HUDEP-2 (cell line): ENCODE data around the gene SLC39A11.
"Not testable (repeated sequence)": the region's sequence is repeated elsewhere in the genome, so short reads cannot be mapped to it uniquely, and the experiment has no call there.

ENCODE experiments used
- DNase-seq, 76 experiments: peaks; one replicate each; lab custom pipeline; 2025; ENCODE audit not compliant: unreplicated experiment in 76 of 76; lab: John Stamatoyannopoulos, UW

SLC39A11 gene

GRCh38 chr17:73092523-73093135 lies at the start of gene SLC39A11:
Gene SLC39A11 (minus strand): TSS chr17:73092688. CDS start chr17:73088764, 3,924 bp downstream.
- DNase-seq = peak in 75 of 76 experiments; percentile 24 to 95 (median 85)

GRCh38 chr17:73141411-73141810 lies 48.9 kb upstream of the SLC39A11 start:
- DNase-seq = no peak

GRCh38 chr17:73140566-73140965 lies 48.1 kb upstream of the SLC39A11 start:
- no peak for DNase-seq

GRCh38 chr17:73139296-73139695 lies 46.8 kb upstream of the SLC39A11 start:
- DNase-seq = no peak

DNA sequence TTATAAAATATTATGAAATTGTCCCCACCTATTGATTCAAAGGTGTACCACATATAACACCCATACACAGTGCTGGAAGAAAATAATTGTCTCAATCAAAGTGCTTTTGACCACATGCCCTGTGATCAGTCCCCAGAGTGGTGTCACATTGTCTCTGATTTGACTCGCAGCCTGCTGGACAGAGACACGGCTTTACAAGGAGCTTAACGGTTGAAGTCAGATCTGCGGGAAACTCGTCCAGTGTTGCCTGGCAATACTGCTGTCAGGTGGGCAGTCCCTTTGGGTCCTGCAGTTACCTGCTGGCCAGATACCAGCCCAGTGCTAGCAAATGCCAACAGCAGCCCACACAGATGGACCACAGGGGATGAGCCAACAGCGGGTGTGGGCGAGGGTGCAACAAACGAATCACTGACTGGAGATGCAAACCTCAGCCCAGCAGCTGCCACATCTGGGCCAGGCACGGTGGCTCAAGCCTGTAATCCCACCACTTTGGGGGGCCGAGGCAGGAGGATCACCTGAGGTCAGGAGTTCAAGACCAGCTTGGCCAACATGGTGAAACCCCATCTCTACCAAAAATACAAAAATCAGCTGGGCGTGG lies 46.2 kb upstream of the SLC39A11 start:
- DNase-seq = peak in 2 of 76 experiments; percentile 3 to 28

DNA sequence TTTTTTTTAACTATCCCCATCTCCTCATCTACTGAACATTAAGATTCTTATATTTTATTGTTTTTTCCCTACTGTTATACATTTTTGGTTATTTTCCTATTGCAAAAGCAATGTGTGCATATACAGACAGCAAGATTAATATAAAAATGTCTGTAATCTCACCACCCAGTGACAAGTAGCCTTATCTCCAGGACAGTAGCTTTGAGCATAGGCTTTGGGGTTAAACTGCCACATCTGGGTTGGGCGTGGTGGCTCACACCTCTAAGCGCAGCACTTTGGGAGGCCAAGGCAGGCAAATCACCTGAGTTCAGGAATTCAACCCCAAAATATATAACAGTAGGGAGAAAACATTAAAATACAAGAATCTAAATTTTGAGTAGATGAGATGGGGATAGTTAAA lies 44.9 kb upstream of the SLC39A11 start:
- DNase-seq = peak in 42 of 76 experiments; percentile 5 to 70 (median 26)

DNA sequence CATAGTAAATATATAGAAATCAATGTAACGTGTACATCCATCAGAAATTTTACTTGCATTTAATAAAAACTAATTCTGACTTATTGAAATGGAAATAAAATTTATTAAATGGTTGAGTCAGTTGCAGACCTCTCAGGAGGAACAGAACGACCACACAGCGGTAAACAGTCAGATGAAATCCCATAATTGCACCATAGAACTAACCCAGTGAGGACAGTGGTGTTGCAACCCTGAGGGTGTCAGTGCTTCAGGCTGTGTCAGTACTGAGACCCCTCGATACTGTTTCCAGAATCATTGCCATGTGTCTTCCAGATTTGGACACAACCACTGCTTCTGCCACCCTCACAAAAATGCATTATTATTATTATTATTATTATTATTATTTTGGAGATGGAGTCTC lies 43.3 kb upstream of the SLC39A11 start:
- no peak for DNase-seq

DNA sequence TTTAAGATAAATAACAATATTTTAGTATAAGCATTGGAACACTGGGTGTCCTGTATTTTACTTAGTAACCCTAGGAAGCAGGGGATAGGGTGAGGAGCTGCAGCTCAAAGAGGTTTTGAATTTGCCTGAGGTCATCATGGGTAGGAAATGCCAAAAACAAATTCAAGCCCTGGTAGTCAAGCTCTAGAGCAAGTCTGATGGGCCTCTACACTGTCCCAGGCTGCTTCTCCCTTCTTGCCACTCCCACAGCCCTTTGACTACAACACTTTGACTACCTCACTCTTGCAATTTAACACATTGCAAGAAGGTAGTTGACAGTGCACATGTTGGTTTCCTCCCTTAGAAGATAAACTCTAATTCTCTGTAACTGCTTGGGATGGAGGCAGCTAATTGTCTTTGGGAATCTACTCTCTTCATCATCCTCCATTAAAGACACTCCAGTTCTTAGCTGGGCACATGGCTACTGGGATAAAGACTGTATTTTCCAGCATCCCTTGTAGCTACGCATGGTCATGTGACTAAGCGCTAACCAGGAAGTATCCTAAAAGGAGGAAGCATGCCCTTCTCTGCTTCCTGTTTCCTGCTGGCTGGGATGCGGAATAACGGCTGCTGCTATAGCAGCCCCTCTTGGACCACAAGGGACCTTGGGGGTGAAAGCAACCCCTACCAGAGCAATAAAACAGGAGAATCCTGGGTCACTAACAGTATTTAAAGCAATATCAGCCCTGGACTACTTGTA lies 41.6 kb upstream of the SLC39A11 start:
- no peak for DNase-seq

- no peak for DNase-seq
Observed at GRCh38 chr17:73132085-73132492, 39.6 kb upstream of the SLC39A11 start.

DNA sequence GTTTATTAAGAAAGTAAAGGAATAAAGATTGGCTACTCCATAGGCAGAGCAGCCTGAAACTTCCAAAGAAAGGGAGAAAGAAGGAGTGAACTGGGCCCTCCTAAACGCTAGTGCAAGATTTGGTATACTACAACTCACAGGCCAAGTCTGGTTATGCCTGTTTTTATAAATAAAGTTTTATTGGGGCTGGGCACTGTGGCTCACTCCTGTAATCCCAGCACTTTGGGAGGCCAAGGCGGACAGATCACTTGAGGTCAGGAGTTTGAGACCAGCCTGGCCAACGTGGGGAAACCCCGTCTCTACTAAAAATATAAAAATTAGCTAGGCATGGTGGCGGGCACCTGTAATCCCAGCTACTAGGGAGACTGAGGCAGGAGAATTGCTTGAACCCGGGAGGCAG lies 39.0 kb upstream of the SLC39A11 start:
- DNase-seq = not testable (repeated sequence)

DNA sequence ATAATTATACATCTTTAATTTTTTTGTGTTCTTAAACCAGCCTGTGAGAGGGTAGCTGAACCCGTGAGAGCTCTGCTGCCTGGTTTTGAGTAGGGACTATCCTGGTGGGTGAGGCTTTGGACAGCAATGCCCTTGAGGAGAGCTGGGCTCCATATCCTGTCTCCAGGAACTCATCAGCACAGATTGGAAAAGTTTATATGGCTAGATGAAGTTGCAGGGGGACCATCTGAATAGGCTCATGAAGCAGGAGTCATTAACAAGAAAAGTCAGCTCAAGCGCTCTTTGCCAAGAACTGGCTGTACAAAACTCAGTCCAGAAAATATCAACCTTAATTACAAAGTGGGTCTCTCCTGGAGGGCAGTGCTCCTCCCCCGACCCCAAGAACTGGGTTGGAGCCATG lies 38.5 kb upstream of the SLC39A11 start:
- DNase-seq = no peak

DNA sequence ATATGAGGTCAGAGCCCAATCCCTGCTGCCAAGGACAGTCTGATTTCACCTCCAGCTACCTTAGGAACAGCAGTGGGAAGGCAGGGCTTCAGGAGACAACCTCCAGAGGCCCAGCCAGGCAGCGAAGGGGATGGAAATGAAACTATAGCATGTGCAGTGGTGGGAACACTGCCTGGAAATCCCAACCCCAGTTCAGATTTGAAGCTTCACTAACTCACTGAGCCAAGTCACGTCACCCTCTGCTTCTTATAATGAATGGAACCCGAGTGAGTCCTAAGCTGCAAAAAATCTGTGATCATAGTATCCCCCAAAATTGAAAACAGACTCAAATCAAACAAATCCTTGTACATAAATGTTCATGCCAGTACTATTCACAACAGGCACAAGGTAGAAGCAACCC lies 36.0 kb upstream of the SLC39A11 start:
- DNase-seq = no peak

DNA sequence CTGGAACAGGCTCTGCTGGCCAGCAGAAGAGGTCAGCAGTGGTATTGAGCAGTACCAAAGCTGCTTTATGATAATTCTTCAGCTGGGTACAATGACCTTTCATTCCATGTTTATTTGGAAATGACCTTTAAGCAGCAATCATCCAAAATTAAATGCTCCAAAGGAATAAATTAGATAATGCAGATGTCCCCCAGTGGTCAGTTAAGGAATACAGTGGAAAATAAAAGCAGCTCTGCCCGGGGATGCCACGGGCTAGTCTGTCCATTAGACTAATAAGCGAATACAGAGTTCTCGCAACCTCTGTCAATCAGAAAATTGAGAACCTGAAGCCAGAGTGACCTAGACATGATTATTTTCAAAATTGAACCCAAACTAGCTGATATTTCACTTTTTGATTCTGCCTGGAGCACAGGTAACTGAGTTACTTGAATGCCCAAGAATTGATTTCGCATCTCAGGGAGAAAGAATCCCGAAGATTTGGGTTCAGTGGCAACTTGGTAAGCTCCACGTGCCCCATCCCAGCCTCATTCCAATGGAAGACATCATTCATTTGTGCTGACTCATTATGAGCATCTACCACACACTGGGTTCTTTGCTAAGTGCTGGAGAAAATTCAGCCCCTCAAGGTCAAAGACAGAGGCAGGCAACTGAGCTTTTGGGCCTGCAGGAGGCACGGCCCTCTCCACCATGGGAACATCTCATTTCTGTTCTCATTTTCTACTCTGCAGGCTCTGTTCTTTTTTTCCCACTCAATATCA lies 34.4 kb upstream of the SLC39A11 start:
- no peak for DNase-seq

DNA sequence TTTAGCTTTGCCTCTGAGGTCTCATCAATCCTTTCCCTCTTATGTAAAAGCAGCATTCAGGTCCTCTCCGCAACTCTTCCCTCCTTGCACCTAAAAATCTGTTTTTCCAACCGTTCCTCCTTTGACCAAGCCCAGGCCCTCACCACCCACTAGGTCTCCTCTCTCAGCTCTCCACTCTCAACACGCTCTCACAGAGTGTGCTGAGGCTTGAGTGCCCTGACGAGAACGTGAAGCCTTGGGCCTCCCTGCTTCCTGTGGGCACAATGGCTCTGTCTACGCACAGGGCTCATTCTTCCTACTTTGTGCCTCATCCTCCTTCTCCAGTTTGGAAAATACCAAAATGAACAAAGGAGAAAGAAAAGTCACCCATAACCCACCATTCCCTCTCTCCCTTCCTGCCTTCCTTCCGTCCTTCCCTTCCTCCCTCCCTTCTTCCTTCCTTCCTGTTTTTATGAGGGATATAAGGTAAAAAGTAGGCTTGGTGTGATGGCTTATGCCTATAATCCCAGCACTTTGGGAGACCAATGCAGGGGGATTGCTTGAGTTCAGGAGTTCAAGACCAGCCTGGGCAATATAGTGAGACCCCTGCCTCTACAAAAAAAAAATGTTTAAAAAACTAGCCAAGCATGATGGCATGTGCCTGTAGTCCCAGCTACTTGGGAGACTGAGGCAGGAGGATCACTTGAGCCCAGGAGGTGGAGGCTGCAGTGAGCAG lies 31.3 kb upstream of the SLC39A11 start:
- DNase-seq = no peak

- no peak for DNase-seq
Observed at GRCh38 chr17:73122953-73123605, 30.6 kb upstream of the SLC39A11 start.

- DNase-seq = no peak
Observed at GRCh38 chr17:73121506-73121905, 29.0 kb upstream of the SLC39A11 start.

DNA sequence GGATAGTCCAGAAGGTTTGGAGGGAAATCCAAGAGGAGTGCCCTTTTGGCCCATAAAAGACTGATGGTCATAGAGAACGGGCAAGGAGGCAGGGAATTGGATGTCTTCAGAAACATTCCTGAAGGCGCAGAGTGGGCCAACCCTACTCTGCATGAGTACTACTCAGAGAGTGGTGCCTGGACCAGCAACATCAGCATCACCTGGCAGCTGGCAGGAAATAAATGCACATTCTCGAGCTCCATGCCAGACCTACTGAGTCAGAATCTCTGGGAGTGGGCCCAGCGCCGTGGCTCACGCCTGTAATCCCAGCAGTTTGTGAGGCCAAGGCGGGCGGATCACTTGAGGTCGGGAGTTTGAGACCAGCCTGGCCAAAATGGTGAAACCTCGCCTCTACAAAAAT lies 27.1 kb upstream of the SLC39A11 start:
- no peak for DNase-seq

DNA sequence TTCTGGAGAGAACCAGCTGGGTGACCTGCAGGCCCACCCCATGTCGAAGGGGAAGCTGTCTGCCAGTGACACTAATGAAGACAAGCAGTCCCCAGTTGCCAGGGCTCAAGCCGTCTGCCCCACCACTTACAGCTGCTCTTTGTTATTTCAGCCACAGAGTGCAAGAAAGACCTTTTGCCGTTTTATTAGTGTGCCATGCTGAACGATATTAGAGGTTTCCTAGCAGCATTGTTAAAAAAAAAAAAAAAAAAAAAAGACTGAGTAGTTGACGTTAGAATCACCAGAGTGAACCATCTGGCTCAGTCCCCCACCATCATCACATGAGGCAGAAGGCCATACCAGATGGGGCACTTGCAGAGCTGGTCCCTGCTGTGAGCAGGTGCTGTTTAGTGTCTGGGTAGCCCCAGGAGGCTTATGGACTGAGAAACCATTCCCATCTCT lies 26.5 kb upstream of the SLC39A11 start:
- DNase-seq = no peak

DNA sequence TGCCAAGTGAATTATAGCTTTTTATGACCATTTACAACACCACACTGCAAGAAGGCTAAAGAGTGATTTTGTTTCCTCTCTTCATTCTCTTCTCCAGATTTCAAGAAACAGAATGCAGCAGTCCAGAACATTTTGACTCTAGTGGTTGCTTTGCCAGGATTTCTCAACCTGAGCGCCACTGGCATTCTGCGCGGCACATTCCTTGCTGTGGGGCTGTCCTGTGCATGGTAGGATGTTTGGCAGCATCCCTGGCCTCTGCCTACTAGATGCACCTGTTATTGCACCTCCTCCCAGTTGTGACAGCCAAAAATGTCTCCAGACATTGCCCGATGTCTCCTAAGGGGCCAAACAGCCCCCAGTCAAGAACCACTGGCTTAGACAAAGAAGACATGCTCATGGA lies 25.7 kb upstream of the SLC39A11 start:
- no peak for DNase-seq

GRCh38 chr17:73112246-73112645 lies 19.8 kb upstream of the SLC39A11 start:
- DNase-seq = no peak
